KOPT-K1 (cell line): Measurements from ENCODE around the gene POLE4.

ENCODE experiments used
- H3K27ac ChIP-seq: fragments of 200-600 bp; sonication (generic); 2 replicates; pipeline ENCODE4 v1.5.1; 2016; ENCODE audit warnings: antibody characterized with exemption, mild to moderate bottlenecking, low read depth, low read length; ENCODE audit not compliant: poor library complexity, severe bottlenecking
- H3K36me3 ChIP-seq: fragments of 200-600 bp; sonication (generic); 2 replicates; pipeline ENCODE4 v1.5.1; 2017; ENCODE audit warnings: antibody characterized with exemption, mild to moderate bottlenecking, low read length, moderate library complexity; ENCODE audit not compliant: insufficient read depth
- H3K9me3 ChIP-seq: fragments of 200-600 bp; sonication (generic); 2 replicates; pipeline ENCODE4 v1.5.1; 2017; ENCODE audit warnings: antibody characterized with exemption, low read length, mild to moderate bottlenecking; ENCODE audit not compliant: insufficient read depth, poor library complexity, severe bottlenecking

Gene POLE4

DNA sequence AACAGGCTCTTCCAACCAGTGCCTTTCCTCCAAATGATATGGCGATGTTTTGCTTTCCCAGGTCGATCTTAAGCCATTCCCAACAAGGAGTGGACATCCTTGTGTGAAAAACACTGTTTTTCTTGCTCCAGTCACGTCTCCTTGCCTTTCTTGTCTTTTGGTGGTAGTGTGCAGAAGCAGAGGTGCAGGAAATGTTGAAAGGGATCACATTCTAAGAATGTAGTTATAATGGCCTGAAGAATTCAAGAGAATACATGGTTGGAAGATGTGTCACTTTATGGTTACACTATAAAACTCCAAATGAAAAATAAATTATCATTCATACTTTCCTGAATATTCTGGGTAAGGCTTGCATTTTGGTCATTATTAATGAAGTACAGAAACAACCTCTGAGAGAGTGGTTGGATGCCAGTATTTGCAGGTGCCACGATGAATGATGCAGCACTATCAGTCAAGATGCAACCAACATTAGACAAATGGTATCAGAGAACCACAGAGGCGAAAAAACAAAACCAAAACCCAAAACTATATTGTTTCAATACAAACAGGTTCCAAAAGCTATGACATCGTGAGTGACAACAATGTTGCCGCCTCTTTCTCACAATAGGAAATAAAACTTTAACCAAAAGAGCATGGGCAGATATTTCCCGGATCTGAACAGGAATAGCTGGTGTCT is 27.5 kb upstream of the POLE4 start:
- Histone ChIP-seq H3K36me3 (peaks cover 10% of the 10 kb centered on the region; the same call in 1 of the 2 replicates), H3K27ac (no peak overlapping the region), H3K9me3 (no peaks in the 10 kb centered on the region)

DNA sequence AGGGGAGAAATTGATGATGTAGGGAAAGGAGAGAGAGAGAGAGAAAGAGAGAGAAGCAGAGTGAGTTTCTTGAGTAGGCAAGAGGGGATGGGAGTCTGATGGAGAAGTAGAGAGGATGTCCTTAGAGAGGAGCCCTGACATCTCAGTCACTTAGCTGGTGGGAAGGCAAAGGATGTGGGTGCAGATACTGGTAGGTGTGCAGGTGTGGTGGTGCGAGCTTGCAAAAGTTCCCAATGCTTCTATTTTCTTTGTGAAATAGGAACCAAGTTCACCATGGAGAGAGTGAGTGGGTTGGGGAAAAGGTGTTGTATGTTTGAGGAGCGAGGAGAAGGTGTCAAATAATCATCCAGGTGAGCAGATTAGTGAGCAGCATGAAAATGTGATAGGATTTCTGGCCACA is 26.5 kb upstream of the POLE4 start:
- Histone ChIP-seq H3K27ac (no peak overlapping the region), H3K9me3 (no peaks in the 10 kb centered on the region), H3K36me3 (peaks cover 10% of the 10 kb centered on the region; the same call in 1 of the 2 replicates)

DNA sequence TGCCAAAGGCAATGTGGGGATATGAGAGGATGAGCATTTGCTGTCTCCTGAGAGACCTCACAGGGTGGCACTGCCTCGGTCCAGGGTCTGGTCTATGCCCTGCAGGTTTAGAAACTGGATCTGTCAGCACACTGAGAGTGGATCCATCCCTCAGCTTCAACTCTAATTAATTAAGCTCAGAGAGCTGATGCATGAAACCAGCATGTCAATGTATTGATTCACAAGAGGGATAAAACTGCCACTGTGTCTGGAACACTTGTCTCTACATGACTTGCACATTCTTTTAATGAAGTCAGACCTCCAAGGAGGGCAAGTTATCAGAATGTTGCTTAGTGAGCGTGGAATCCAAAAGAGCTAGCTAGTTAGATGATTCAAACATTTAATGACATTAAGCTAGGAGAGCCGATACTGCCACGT is 22.5 kb upstream of the POLE4 start:
- H3K27ac ChIP-seq: no peak overlapping the region
- H3K36me3 ChIP-seq: no peaks in the 10 kb centered on the region
- H3K9me3 ChIP-seq: no peaks in the 10 kb centered on the region

DNA sequence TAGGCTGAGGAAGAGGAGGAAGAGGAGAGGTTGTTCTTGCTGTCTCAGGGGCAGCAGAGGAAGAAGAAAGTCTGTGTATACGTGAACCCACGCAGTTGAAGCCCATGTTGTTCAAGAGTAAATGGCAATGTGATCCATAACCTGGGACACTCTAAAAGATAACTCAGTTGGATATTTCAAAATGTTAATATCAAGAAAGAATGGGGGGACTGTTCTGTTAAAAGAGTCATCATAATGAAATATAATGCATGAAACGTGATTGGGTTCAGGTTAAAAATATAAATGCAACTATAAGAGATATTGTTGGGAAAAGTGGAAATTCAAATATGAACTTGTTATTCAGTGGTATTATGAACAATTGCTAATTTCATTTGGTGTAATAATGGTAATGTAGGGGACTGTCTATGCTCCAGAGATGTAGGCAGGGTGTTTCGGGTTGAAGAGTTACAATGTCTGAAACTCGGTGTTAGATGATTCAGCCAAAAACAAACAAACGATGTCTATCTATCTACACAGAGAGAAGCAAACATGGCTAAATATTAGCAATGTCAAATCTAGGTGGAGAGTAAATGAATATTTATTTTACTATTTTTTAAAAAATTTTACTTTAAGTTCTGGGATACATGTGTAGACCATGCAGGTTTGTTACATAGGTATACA is 21.1 kb upstream of the POLE4 start:
- Histone ChIP-seq H3K27ac (no peak overlapping the region), H3K36me3 (no peaks in the 10 kb centered on the region), H3K9me3 (no peaks in the 10 kb centered on the region)

DNA sequence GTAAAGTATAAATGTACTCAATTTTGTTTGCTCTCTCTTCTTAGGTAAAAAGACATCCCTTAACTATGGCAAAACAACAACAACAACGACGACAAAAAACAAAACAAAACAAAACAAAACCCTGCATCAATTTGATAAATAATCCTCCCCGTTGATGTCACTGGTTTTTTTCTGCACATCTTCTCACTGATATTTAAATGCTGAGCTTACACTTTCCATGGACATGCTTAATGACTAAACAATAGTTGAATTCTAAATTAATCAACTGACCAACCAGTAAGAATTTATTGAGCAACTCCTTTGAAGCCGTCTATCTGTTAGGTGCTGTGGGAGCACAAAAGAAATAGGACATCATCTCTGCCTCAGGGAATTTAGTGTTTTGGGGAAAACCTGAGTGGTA is 20.2 kb upstream of the POLE4 start:
- Histone ChIP-seq H3K36me3 (no peaks in the 10 kb centered on the region), H3K27ac (no peak overlapping the region), H3K9me3 (no peaks in the 10 kb centered on the region)

DNA sequence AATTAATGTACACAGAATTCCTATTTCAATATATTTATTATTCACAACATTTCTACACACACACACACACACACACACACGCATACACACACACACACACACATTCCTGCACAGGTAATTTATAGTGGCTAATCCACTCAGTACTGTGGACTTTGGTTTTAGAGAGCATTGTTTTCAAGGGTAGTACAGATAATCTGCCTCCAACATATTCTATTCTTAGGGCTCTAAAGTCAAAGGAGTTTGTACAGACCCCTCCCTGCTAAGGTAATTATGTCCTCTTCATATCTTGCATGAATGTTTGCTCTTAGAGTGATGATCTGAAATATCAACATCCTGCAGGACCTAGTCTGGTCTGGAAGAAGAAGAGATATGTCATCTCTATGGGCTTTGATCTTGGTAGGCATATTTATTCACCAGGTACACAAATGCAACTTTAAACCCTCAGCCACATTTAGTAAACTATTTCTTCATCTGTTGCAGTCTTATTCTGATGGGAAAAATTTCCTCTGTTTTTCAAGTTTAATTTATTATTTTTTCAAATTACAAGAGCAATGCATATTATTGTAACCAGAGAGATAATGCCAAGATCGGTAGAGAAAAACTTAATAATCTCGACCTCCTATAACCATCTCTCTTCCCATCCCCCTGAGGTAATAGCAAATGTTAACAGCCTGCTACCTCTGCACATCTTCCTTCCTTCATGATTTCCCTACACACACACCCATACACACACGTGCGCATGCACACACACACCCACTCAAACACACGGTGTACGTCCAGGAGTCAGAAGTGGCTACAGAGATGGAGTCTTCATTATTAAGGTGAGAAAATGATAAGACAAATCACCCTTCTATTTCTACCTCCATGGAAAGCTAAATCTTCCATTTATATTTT is 18.3 kb upstream of the POLE4 start:
- no peaks in the 10 kb centered on the region for H3K9me3 ChIP-seq
- no peak overlapping the region for H3K27ac ChIP-seq

DNA sequence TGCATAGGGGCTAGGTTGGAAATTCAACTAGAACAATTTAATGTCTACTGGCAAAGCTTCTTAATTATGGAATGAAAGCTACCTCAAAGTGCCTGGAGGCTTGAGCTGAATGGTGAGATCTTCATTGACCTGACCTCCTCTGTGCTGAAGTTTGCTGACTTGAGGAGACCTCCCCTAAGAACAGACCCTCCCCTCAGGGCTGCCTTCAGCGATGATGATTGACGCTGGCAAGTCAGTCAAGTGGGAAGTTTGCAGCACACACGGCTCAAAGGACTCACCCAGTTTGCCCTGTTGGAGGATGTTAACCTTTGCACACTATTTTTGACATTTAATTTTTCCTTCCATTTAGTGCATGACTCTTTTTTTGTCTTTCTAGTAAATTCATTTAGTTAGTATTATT is 17.2 kb upstream of the POLE4 start:
- Histone ChIP-seq H3K9me3 (no peaks in the 10 kb centered on the region), H3K36me3 (no peaks in the 10 kb centered on the region), H3K27ac (no peak overlapping the region)

More for the DNA sequence above, 18.3 kb upstream of the POLE4 start:
- H3K36me3 ChIP-seq: no peaks in the 10 kb centered on the region

DNA sequence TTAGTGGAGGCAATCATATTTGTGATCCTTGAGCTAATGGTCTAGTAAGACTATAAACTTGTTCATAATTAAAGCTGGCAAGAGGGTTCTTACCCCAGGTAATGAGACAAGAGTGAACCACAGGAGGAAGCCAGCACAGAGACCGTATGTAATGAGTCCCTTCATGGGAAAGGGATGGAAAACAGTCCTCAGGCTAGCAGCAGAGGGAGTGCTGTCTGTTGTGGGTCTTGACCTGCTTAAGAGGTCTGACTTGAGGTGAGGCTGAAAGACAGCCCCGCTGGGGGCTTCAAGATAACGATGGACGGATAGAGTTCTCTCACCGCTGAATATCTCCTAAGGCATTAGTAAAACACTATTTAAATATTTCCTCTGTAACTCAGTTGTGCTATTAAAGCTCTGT is 16.2 kb upstream of the POLE4 start:
- no peaks in the 10 kb centered on the region for H3K36me3 ChIP-seq
- no peak overlapping the region for H3K27ac ChIP-seq
- no peaks in the 10 kb centered on the region for H3K9me3 ChIP-seq

DNA sequence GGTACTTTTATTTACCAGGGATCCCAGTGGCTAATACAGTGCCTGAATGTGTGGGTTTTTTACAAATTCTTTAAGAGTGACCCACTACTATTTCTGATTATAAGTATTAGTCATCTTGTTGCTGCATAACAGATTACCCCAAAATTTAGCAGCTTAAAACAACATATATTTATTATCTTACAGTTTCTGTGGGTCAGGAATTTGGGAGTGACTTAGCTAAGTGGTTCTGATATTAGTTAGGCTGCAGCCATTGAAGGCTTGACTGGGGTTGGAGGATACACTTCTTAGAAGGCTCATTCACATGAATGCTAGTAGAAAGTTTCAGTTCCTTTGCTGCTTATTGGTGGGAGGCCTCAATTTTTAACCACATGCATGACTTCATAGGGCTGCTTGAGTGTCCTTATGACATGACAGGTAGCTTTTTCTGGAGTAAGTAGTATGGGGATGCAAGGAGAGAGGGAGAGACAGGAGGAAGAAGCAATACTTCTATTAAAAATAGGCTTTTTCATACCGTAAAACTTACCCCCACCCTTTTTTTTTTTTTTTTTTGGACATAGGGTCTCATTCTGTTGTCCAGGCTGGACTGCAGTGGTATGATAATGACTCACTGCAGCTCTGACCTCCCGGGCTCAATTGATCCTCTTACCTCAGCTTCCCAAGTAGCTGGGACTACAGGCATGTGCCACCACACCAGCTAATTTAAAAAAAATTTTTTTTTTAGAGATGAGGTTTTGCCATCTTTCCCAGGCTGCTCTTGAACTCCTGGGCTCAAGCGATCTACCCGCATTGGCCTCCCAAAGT is 13.3 kb upstream of the POLE4 start:
- no peak overlapping the region for H3K27ac ChIP-seq
- peaks cover 23% of the 10 kb centered on the region for H3K9me3 ChIP-seq
- peaks cover 3% of the 10 kb centered on the region; the same call in 1 of the 2 replicates for H3K36me3 ChIP-seq

DNA sequence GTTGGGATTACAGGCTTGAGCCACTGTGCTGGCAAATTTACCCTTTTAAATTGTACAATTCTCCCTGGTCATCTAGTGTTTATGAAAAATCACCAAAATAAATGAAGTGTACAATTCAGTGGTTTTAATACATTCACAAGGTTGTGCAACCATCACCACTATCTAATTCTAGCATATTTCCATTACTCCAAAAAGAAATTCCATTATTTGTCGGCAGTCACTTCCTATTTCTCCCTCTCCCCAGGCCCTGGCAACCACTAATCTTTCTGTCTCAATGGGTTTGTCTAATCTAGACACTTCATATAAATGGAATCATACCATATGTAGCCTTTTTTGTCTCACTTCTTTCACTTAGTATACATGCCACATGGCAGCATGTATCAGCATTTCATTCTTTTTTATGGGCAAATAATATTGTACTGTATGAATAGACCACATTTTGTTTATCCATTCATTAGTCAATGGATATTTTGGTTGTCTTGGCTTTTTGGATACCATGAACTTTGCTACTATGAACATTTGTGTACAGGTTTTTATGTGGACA is 12.6 kb upstream of the POLE4 start:
- Histone ChIP-seq H3K36me3 (peaks cover 3% of the 10 kb centered on the region; the same call in 1 of the 2 replicates), H3K27ac (no peak overlapping the region), H3K9me3 (peaks cover 30% of the 10 kb centered on the region)

DNA sequence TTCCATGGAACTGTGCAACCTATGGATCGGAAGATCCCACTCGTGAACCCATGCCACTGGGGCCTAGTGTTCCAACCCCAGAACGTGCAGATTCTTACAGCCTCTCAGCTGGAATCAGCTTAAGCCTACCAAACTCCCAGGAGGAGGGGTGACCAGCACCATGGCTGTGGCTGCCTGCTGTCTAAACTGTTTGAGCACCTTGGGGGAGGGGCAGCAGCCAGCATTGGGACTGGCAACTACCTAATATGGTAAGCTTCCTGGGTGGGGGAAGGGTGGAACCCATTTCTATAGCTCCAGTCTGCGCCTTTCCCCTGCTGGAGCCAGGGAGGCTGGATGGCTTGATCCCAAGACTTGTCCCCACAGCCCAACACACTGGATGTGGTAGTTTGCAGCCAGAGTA is 10.7 kb upstream of the POLE4 start:
- Histone ChIP-seq H3K9me3 (peaks cover 46% of the 10 kb centered on the region), H3K27ac (no peak overlapping the region), H3K36me3 (peaks cover 5% of the 10 kb centered on the region; the same call in 1 of the 2 replicates)

DNA sequence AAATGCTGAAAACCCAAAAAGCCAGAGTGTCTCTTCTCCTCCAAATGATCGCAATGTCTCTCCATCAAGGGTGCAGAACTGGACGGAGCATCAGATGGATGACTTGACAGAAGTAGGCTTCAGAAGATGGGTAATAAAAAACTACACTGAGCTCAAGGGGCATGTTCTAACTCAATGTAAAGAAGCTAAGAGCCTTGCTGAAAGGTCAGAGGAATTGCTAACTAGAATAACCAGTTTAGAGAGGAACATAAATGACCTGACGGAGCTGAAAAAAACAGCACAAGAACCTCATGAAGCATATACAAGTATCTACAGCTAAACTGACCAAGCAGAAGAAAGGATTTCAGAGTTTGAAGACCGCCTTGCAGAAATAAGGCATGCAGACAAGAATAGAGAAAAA is 9.7 kb upstream of the POLE4 start:
- no peak overlapping the region for H3K27ac ChIP-seq
- H3K9me3 ChIP-seq: peaks cover 55% of the 10 kb centered on the region
- H3K36me3 ChIP-seq: peaks cover 13% of the 10 kb centered on the region; the same call in 1 of the 2 replicates

DNA sequence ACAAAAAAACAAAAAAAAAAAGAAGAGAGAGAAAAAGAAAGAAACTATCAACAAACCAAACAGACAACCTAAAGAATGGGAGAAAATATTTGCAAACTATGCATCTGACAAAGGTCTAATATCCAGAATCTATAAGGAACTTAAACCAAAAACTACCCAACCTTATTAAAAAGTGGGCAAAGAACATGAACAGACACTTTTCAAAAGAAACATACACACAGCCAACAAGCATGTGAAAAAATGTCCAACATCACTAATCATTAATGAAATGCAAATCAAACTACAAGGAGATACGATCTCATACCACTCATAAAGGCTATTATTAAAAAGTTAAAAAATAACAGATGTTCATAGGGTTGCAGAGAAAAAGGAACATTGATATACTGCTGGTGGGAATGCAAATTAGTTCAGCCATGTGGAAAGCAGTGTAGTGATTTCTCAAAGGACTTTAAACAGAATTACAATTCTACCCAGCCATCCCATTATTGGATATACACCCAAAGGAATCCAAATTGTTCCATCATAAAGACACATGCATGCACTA is 7.2 kb upstream of the POLE4 start:
- peaks cover 60% of the 10 kb centered on the region for H3K9me3 ChIP-seq
- H3K27ac ChIP-seq: no peak overlapping the region
- peaks cover 17% of the 10 kb centered on the region; the same call in 1 of the 2 replicates for H3K36me3 ChIP-seq

DNA sequence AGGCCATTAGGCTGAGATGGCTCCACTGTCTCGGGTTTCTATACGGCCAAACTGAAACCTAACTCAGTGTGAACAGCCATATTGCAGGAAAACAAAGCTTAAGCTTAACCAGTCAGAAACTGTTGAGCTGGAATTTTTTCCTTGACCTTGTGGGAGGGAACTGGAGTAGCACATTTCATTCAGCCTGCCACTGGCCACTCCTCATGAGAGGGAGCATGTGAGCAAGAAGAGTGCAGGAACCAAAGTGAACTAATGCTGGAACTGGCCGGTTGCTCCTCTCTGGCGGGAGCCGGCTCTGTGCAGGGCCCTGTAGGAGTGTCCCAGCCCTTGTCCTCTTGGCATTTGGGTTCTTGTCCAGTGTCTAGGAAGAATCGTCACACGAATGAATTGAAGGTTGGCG is 5.9 kb upstream of the POLE4 start:
- Histone ChIP-seq H3K36me3 (peaks cover 28% of the 10 kb centered on the region; the same call in 1 of the 2 replicates), H3K9me3 (peaks cover 60% of the 10 kb centered on the region), H3K27ac (no peak overlapping the region)
